22Rv1 (cell line): ENCODE data around the gene SCG3.

Experiments used
- CTCF ChIP-seq: fragments of 450-650 bp; IDR thresholded peaks from 2 replicates; pipeline ENCODE4 v1.5.1; 2017; ENCODE audit warnings: mild to moderate bottlenecking
- ZFX ChIP-seq: fragments of 450-650 bp; IDR thresholded peaks from 2 replicates; pipeline ENCODE4 v1.6.1; 2017; ENCODE audit warnings: antibody characterized with exemption, borderline replicate concordance

- TF ChIP-seq CTCF (peak; percentile 81), ZFX (no peak)
These were observed 31.4 kb upstream of the SCG3 start for GRCh38 chr15:51649659-51650521.
